ENCODE results near the gene RIMBP2.

GRCh38 chr12:130374083-130374482 lies 342.0 kb downstream of the RIMBP2 start:
- no peak for TF ChIP-seq CTCF (optimal IDR thresholded peaks at IDR 0.05 in 1 of 3, IDR thresholded peaks at IDR 0.05 in 1 of 3, conservative IDR thresholded peaks at IDR 0.05 in 1 of 3; ENCODE audit: extremely low read depth in 1 of 3, insufficient read depth in 2 of 3, low read length in 3 of 3)
- no peak for TF ChIP-seq EZH2 (IDR thresholded peaks at IDR 0.05; ENCODE audit: low read length)
